ENCODE measurements around the gene POU2F3. TPM values are rescaled to one million over a fixed set of nuclear protein-coding genes. Genes with fewer than 3 reads are reported as not detected.
A peak's percentile ranks its signal among the peaks of the same experiment; 100 is the strongest.

The POU2F3 gene
- total RNA-seq, 1 donor from 2014 or later, result 0.19 TPM

GRCh38 chr11:120330045-120330444 is 90.1 kb downstream of the POU2F3 start:
- intact Hi-C loops (cut with DNase I), result loop anchor here (10.0 kb wide), 1 partner anchor 625 kb away; no protein-coding TSS in a partner anchor
- DNase-seq (ENCODE audit: missing footprints) (no peak), ATAC-seq (no peak)

- DNase-seq (ENCODE audit: missing footprints) (no peak), ATAC-seq (peak; percentile 26)
- intact Hi-C loops (cut with DNase I), result loop anchor here (10.0 kb wide), 1 partner anchor 623 kb away; no protein-coding TSS in a partner anchor
Observed at GRCh38 chr11:120331301-120331996, 91.5 kb downstream of the POU2F3 start.

GRCh38 chr11:120332822-120333716 is 93.1 kb downstream of the POU2F3 start:
- no peak for ATAC-seq
- intact Hi-C loops (cut with DNase I), result loop anchor here (10.0 kb wide), 1 partner anchor 622 kb away; no protein-coding TSS in a partner anchor
- no peak for DNase-seq (ENCODE audit: missing footprints)

- DNase-seq (ENCODE audit: missing footprints), result no peak
- no peak for ATAC-seq
- intact Hi-C loops (cut with DNase I), result loop anchor here (10.0 kb wide), 1 partner anchor 621 kb away; no protein-coding TSS in a partner anchor
Observed at GRCh38 chr11:120333801-120334200, 93.9 kb downstream of the POU2F3 start.

GRCh38 chr11:120334332-120334731 is 94.4 kb downstream of the POU2F3 start:
- intact Hi-C loops (cut with DNase I), result loop anchor here (10.0 kb wide), 1 partner anchor 620 kb away; no protein-coding TSS in a partner anchor
- DNase-seq (ENCODE audit: missing footprints) (no peak), ATAC-seq (no peak)

- ATAC-seq (peak; percentile 36), DNase-seq (ENCODE audit: missing footprints) (no peak)
- intact Hi-C loops (cut with DNase I), result loop anchor here (5.0 to 10.0 kb wide), 2 partner anchors 42 to 620 kb away; no protein-coding TSS in a partner anchor
Observed at GRCh38 chr11:120334894-120335462, 95.0 kb downstream of the POU2F3 start.

- no peak for DNase-seq (ENCODE audit: missing footprints)
- ATAC-seq, result peak; percentile 27
- intact Hi-C loops (cut with DNase I), result loop anchor here (5.0 to 10.0 kb wide), 2 partner anchors 42 to 619 kb away; no protein-coding TSS in a partner anchor
Observed at GRCh38 chr11:120335556-120335907, 95.6 kb downstream of the POU2F3 start.

- intact Hi-C loops (cut with DNase I), result loop anchor here (2.0 to 10.0 kb wide), 4 partner anchors 41 to 619 kb away; no protein-coding TSS in a partner anchor
- peak; percentile 96 for DNase-seq (ENCODE audit: missing footprints)
- peak; percentile 84 for ATAC-seq
Observed at GRCh38 chr11:120335908-120336640, 96.1 kb downstream of the POU2F3 start, which contains the start of gene ARHGEF12. Gene ARHGEF12 (plus strand): TSS chr11:120336413. CDS start chr11:120337244, 831 bp downstream.

- intact Hi-C loops (cut with DNase I), result loop anchor here (2.0 to 10.0 kb wide), 4 partner anchors 41 to 618 kb away; no protein-coding TSS in a partner anchor
- ATAC-seq (peak; percentile 29), DNase-seq (ENCODE audit: missing footprints) (peak; percentile 77)
Observed at GRCh38 chr11:120336641-120337354, 96.9 kb downstream of the POU2F3 start.

- DNase-seq (ENCODE audit: missing footprints) (no peak), ATAC-seq (no peak)
- intact Hi-C loops (cut with DNase I), result loop anchor here (2.0 to 10.0 kb wide), 4 partner anchors 40 to 617 kb away; no protein-coding TSS in a partner anchor
Observed at GRCh38 chr11:120337355-120338106, 97.6 kb downstream of the POU2F3 start.

GRCh38 chr11:120338107-120338933 is 98.4 kb downstream of the POU2F3 start:
- intact Hi-C loops (cut with DNase I), result loop anchor here (5.0 to 10.0 kb wide), 2 partner anchors 39 to 616 kb away; no protein-coding TSS in a partner anchor
- ATAC-seq (no peak), DNase-seq (ENCODE audit: missing footprints) (no peak)

- ATAC-seq (peak; percentile 40), DNase-seq (ENCODE audit: missing footprints) (no peak)
- intact Hi-C loops (cut with DNase I), result loop anchor here (5.0 to 10.0 kb wide), 2 partner anchors 38 to 615 kb away; no protein-coding TSS in a partner anchor
Observed at GRCh38 chr11:120339394-120339890, 99.5 kb downstream of the POU2F3 start.

GRCh38 chr11:120340529-120340928 is 100.6 kb downstream of the POU2F3 start:
- ATAC-seq (no peak), DNase-seq (ENCODE audit: missing footprints) (no peak)
- intact Hi-C loops (cut with DNase I), result no loop called here

GRCh38 chr11:120342226-120342625 is 102.3 kb downstream of the POU2F3 start:
- DNase-seq (ENCODE audit: missing footprints), result no peak
- ATAC-seq, result no peak
- intact Hi-C loops (cut with DNase I), result no loop called here

GRCh38 chr11:120342678-120343077 is 102.7 kb downstream of the POU2F3 start:
- no peak for ATAC-seq
- DNase-seq (ENCODE audit: missing footprints), result no peak
- intact Hi-C loops (cut with DNase I), result no loop called here

GRCh38 chr11:120343429-120343828 is 103.5 kb downstream of the POU2F3 start:
- ATAC-seq (no peak), DNase-seq (ENCODE audit: missing footprints) (no peak)
- intact Hi-C loops (cut with DNase I), result no loop called here
